Cardiac fibroblast (primary cell): ENCODE results near the gene CDC42EP5.

ENCODE experiments used
- DNase-seq, 2 donors: peaks; one replicate each; pipeline versions ENCODE4 v3.0.0 to v3.0.0-alpha.2; 2010; ENCODE audit warnings: low read depth in 2 of 2
- H3K4me3 ChIP-seq, 2 donors: replicated peaks in 1 of 2; 1 replicate in 1 of 2; 2 replicates in 1 of 2; pipeline ENCODE4 v1.5.1; 2011; ENCODE audit warnings: low read depth in 2 of 2, low read length in 2 of 2, mild to moderate bottlenecking in 2 of 2, moderate library complexity in 1 of 2
- CTCF ChIP-seq: IDR thresholded peaks from one replicate; pipeline ENCODE4 v1.5.1; 2011; ENCODE audit warnings: low read depth, mild to moderate bottlenecking, low read length, inconsistent platforms

The CDC42EP5 gene

GRCh38 chr19:54416695-54417491 is 56.2 kb downstream of the CDC42EP5 start:
- TF ChIP-seq CTCF: no peak
- DNase-seq: no peak
- H3K4me3 ChIP-seq: no peak overlapping the region

GRCh38 chr19:54415901-54416673 is 57.0 kb downstream of the CDC42EP5 start:
- no peak for TF ChIP-seq CTCF
- DNase-seq: no peak
- H3K4me3 ChIP-seq: no peak overlapping the region

- no peak within 1 kb of the TSS for H3K4me3 ChIP-seq
- no peak for TF ChIP-seq CTCF
- no peak for DNase-seq
These were observed 57.7 kb downstream of the CDC42EP5 start, which contains the start of gene TTYH1 for GRCh38 chr19:54415208-54415900. TTYH1 (plus strand) TSS chr19:54415464; CDS start chr19:54415553, 89 bp downstream.
